Left renal cortex interstitium (tissue), 4 donors: ENCODE data around the gene SLC16A4. TPM values are rescaled to one million over a fixed set of nuclear protein-coding genes. Genes with fewer than 3 reads are reported as not detected.

Source experiments
- DNase-seq, 4 donors: peaks; one replicate each; pipeline ENCODE4 v3.0.0-alpha.2; 2013; ENCODE audit warnings: low read depth in 4 of 4, low spot score in 2 of 4, missing footprints in 1 of 4
- polyA plus RNA-seq, 4 donors: library from polyadenylated mRNA; unstranded; fragments of 120-200 nt; gene quantifications; one replicate each; pipeline ENCODE4 v1.2.1, GENCODE V29; 2013; ENCODE audit not compliant: insufficient read length in 4 of 4

SLC16A4 gene
- polyA plus RNA-seq, 4 donors, result 59.4 to 116 (median 82.1) TPM

- DNase-seq, result no peak
These were observed 53.0 kb downstream of the SLC16A4 start for GRCh38 chr1:110337704-110338308.

GRCh38 chr1:110336300-110337039 is 54.4 kb downstream of the SLC16A4 start:
- no peak for DNase-seq

- DNase-seq, result no peak
These were observed 55.6 kb downstream of the SLC16A4 start for GRCh38 chr1:110335265-110335664.

GRCh38 chr1:110328700-110329099 is 62.1 kb downstream of the SLC16A4 start:
- DNase-seq, result no peak

- DNase-seq, result no peak
These were observed 62.6 kb downstream of the SLC16A4 start for GRCh38 chr1:110328274-110328673.

- no peak for DNase-seq
These were observed 64.0 kb downstream of the SLC16A4 start for GRCh38 chr1:110326826-110327225.

- DNase-seq, result no peak
These were observed 66.2 kb downstream of the SLC16A4 start for GRCh38 chr1:110324667-110325066.

GRCh38 chr1:110321846-110322245 is 69.0 kb downstream of the SLC16A4 start:
- DNase-seq, result no peak

- no peak for DNase-seq
These were observed 69.8 kb downstream of the SLC16A4 start for GRCh38 chr1:110321045-110321444.

- no peak for DNase-seq
These were observed 70.7 kb downstream of the SLC16A4 start for GRCh38 chr1:110320168-110320518.

- no peak for DNase-seq
These were observed 71.3 kb downstream of the SLC16A4 start for GRCh38 chr1:110319332-110320167.

- no peak for DNase-seq
These were observed 72.8 kb downstream of the SLC16A4 start for GRCh38 chr1:110318046-110318445.

- no peak for DNase-seq
These were observed 74.1 kb downstream of the SLC16A4 start for GRCh38 chr1:110316735-110317134.

Other genes starting within 250 kb of the SLC16A4 start
- 1 to 10 TPM in 2 of 4 donors, under 1 TPM in 2; 0.66 to 1.1 (median 0.96) TPM for gene SLC6A17, start 240.5 kb downstream of the SLC16A4 start, polyA plus RNA-seq
- 1 to 10 TPM; 4.6 to 7.3 (median 6.3) TPM for gene KCNC4, start 180.7 kb downstream of the SLC16A4 start, polyA plus RNA-seq
- 10 to 100 TPM in 3 of 4 donors, 1 to 10 TPM in 1; 9.6 to 15.0 (median 11.5) TPM for gene RBM15, start 51.6 kb downstream of the SLC16A4 start, polyA plus RNA-seq
- 100 to 1,000 TPM; 258 to 299 (median 274) TPM for gene LAMTOR5, start 16.7 kb upstream of the SLC16A4 start, polyA plus RNA-seq
- under 1 TPM; 0.13 to 0.96 (median 0.41) TPM for gene PROK1, start 60.1 kb upstream of the SLC16A4 start, polyA plus RNA-seq
- gene KCNA10, start 128.1 kb upstream of the SLC16A4 start, polyA plus RNA-seq, result not detected
- gene KCNA2, start 215.3 kb upstream of the SLC16A4 start, polyA plus RNA-seq, result under 1 TPM; 0.34 to 0.46 (median 0.40) TPM